NCI-H510A (cell line): ENCODE data around the gene DSTN.

Experiments
- DNase-seq: peaks from one replicate; lab custom pipeline; 2025; lab: John Stamatoyannopoulos, UW

The DSTN gene

GRCh38 chr20:17549131-17549530 lies 20.7 kb upstream of the DSTN start:
- no peak for DNase-seq

DNA sequence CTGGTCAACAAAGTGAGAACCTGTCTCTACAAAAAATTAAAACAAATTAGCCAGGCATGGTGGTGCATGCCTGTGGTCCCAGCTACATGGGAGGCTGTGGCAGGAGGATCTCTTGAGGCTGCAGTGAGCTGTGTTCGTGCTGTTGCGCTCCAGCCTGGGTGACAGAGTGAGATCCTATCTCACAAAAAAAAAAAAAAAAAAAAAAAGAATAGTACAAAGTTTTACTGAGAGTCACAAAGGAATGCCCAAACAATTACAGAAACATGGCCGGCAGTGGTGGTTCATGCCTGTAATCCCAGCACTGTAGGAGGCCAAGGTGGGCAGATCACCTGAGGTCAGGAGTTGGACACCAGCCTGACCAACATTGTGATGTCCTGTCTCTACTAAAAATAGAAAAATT lies 14.8 kb upstream of the DSTN start:
- DNase-seq, result no peak

DNA sequence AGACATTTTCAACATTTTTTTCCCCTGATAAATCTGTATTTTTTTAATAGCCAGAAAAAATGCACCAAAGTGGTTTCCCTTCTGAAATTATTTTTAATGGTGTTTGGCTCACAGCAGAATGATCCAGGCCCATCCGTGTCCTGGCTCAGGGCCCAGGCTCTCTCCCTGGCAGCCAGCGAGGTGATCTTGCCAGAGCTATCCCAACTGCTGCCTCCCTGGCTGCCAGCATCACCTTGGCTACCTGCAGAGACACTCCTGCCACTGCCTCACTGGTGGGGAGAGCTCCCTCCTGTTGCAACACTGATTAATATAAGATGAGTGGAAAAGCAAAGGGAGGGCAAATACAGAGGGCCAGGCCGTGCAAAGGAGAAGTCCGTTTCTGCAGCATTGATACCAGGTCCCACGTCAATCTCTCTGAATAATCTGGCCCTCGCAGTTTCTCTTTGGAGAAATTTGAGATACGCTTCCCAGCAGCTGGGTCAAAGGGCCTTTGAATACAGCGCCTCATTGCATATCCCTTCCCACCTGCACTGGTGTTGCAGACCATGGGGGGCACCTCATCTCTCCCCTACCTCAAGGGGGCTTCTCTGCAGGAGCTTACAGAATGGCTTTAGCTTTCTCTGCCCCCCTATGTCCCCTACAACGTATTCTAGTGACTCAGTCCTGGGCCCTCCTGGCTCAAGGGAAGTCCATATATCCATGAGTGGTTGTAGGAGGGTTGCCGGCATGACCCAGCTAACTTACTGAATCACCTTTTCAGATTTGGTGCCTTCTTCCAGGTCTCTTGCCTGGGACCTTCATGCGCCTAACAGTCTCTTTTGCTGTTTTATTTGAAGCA lies 12.8 kb upstream of the DSTN start:
- DNase-seq, result peak; percentile 51

- peak; percentile 77 for DNase-seq
Measured at GRCh38 chr20:17557675-17558006, 12.2 kb upstream of the DSTN start.

- DNase-seq, result peak; percentile 50
Measured at GRCh38 chr20:17558154-17558940, 11.5 kb upstream of the DSTN start.

DNA sequence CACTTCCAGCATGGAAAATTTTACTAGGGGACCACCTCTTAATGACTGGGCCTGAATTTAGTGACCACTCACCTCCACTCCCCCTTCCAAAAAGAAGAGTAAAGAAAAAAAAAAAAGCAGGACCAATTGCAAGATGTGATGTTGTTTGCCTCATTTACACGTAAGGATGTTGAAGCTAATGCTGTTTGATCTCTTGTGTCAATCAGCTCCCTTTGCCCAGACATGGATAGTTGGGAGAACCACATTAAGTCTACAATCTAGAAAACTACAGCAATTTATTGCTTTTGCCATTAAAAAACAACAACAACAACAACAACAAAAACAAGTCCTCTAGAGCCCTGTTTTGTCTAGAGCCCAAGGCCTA lies 11.0 kb upstream of the DSTN start:
- DNase-seq, result no peak

- no peak for DNase-seq
Measured at GRCh38 chr20:17559338-17559737, 10.5 kb upstream of the DSTN start.

DNA sequence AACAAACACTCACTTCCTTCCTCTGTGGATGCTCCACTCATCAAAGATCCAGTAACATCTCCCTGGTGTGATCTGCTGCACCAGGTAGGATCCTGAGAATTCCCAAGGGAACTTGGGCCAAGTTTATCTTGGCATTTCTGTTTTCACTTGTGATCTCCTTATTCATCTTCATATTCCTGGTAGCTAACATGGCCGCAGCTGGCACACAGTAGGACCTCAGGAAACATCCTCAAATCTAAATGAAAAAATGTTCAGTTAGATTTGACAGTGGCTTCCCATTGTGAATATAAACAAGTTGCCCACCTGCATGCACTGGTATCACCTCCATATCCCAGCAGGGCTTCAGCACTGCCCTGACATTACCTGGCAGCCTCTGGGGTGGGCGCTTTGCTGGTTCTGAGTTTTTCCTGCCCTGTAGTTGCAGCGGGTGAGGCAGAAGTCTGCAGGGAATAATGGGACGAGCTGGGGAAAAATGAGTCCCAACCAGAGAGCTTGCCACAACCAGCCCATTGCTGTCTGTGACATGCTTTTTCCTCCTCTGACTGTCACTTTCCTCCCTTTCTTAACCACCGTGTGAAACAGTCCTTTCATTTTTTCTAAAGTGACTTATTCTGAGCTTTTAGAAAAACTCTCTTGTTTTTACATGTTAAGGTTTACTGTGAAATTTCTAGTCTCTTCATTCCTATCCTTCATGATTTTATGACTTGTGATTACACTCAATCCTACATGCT lies 9.4 kb upstream of the DSTN start:
- no peak for DNase-seq

- DNase-seq, result no peak
Measured at GRCh38 chr20:17562804-17563305, 7.0 kb upstream of the DSTN start.

- no peak for DNase-seq
Measured at GRCh38 chr20:17565169-17565845, 4.6 kb upstream of the DSTN start.

GRCh38 chr20:17566345-17566744 lies 3.5 kb upstream of the DSTN start:
- DNase-seq, result no peak

- DNase-seq, result no peak
Measured at GRCh38 chr20:17568045-17568788, 1.7 kb upstream of the DSTN start.

GRCh38 chr20:17568972-17569521 lies 828 bp upstream of the DSTN start:
- peak; percentile 42 for DNase-seq

- DNase-seq, result peak; percentile 22
Measured at GRCh38 chr20:17570347-17571152, 675 bp downstream of the DSTN start.

GRCh38 chr20:17571153-17571527 lies 1.3 kb downstream of the DSTN start:
- DNase-seq, result no peak

DNA sequence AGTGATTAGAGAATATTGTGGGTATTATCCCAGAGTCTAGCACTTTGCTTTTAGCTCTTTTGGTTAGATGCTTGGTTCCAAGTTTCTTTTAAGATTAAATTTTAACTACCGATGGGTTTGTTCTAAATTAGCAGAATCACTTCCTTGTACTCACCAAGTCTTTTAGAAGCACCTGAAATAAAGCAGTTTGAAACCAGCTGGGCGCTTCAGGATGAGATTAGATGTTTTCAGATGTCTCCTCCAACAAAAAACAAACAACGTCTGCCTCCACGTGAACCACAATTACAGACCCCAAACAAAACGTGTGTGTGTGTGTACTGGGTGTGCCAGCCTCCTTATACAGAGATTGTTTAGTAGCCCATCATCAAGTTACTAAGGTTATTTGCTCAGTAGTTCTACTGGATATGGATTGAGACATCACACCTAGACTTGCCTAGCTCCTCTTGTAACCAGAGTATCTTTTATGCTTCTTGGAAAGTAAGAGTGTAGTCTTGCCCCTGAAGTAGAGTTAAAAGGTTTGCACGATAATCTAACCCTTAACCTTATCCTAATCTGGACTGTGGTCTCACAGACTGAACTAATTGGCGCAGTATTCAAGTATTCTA lies 2.3 kb downstream of the DSTN start:
- DNase-seq, result no peak

DNA sequence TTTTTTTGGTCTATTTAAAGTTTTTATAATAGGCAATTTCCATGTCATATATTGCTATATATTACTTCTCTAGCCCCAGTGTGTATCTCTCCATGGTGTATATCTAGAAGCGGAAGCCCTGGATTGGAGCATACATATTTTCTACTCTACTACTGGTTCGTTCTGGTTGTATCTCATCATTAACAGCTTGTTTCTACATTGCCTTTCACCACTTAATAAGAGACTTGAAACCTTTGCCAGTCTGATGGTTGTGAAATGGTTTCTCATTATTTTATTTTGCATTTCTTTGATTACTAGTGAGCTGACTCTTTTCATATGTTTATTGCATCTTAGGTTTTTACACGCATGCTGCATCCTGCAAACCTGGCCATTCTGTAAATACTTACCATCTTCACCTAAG lies 3.6 kb downstream of the DSTN start:
- DNase-seq, result no peak

DNA sequence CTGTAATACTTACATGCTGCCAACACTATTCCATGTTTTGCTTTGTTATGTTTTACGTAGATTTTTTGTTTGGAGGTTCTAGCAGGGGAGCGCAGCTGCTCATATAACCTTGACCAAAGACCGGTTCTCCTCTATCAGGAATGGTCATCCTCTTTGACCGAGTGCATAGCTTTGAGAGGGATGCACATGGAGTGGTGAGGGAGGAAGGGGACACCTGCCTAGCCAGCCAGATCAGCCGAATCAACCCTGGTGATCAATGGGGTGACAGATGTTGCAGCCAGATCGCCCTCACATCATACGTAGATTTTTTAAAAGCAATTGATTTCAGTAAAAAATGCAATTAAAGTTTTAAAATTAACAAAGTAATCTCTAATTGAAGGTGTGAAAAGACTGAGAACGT lies 6.3 kb downstream of the DSTN start:
- no peak for DNase-seq

DNA sequence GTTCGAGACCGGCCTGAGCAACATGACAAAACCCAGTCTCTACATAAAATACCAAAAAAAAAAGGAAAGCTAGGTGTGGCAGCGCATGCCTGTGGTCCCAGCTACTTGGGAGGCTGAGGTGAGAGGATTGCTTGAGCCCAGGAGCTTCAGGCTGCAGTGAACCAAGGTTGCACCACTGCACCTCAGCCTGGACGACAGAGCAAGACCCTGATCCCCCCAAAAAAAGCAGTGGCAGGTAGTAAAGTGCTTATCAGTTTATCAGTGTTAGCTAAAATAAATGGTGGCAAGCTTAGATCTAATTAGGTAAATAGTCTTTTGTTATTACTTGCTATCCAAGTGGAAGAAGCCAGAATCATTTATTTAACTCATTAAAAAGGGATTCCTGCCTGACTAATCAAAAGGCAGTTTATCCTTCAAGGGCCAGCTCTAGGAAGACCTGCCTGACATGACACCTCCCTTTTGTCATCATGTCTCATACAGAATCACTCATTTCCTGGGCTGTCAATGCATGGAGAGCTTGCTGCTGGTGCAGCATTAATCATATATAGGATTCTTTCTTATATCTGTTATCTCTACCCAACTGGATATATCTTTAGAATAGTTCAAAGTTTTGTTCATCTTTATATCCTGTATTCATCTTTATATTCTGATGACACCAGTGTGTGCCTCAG lies 9.6 kb downstream of the DSTN start:
- DNase-seq, result no peak
